ELR (cell line): ENCODE measurements around the gene GLIS2.

Experiments used
- DNase-seq: peaks from one replicate; pipeline ENCODE4 v3.0.0-alpha.2; 2015; ENCODE audit warnings: low read depth

The GLIS2 gene

DNA sequence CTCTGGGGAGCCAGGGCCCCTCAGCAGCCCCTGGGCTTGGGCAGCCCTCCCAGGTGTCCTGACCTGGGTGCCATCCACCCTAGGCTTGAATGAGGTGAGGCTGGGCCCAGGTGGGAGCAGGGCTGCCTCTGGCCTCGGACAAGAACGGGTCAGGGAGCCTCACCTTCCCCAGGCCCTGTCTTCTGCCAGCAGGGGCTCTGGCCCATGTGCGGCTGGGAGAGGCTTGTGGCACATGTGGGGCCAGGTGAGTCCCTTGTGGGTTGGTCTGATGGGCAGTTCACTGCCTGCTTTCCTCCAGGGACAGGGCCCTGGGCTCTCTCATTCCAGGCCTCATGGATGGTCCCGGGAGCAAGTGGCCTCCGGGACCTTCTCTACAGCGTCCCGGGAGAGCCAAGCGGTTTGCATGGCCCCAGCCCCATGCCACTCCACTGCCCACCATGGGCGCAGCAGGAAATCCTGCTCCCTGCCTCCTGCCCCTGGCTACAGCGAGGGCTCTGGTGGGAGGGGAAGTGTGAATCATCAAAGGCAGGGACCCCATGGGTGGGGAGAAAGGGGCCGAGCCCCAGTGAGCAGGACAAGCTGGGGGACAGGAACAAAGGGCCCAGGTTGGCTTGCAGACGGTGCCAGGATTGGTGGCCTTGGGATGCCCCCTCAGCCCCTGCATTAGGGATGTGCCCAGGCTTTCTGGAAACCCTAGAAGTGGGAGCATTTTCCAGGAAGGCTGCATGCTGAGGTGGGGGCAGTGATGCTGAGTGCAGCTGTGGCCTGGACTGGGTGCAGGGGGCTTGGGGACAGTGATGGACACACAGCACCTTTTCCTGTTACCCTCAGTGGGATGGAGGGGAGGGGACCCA, 68.0 kb downstream of the GLIS2 start:
- DNase-seq: no peak

DNA sequence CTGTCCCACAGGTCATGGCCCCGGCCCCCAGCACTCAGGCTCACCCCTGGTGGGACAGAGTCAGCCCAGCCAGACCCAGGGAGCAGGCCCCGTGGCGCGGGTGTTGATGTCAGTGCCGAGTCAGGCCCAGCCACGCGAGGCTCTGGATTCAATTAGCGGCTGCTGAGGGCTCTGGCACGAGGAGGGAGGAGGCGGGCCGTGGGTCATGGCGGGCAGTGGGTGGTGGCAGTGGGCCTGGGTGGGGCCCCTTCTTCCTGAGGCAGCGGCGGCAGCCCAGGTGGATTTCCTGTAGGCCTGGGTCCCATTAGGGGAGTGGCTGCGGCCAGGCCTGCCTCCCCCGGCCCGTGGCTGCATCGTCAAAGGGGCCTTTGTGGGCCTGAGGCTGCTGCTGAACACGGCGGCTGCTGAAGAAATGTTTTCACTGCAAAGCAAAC, 68.7 kb downstream of the GLIS2 start:
- no peak for DNase-seq

DNA sequence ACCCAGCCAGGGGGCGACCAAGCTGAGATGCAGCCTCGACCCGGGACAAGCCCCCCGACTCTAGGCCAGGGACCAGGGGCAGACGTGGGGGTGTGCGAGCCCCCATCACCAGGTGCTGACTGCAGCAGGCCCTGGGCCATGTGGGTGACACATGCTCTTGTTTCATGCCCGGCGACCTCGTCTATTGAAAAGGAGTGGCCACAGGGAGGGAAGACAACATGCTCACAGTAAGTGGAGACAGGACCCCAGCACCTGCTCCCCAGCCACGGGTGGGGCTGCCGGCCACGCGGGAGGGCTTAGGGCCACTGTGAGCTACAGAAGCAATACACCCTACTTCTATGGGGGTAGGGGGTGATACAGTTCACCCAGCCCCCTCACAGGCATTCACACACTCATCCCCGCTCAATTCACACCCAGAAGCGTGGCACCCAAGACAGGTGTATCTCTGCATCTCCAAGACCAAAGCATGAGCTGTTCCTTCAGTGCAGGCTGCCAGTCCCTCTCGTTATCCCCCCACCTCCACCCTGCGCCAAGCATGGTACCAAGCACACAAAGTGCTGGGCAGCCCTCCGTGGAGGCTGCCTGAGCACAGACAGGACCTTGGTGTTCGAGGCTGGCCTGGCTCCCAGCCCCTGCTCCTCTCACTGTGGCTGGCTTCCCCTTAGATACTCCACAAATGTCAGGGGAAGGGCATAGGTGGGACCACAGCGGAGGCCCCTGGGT, 69.4 kb downstream of the GLIS2 start:
- DNase-seq: no peak

DNA sequence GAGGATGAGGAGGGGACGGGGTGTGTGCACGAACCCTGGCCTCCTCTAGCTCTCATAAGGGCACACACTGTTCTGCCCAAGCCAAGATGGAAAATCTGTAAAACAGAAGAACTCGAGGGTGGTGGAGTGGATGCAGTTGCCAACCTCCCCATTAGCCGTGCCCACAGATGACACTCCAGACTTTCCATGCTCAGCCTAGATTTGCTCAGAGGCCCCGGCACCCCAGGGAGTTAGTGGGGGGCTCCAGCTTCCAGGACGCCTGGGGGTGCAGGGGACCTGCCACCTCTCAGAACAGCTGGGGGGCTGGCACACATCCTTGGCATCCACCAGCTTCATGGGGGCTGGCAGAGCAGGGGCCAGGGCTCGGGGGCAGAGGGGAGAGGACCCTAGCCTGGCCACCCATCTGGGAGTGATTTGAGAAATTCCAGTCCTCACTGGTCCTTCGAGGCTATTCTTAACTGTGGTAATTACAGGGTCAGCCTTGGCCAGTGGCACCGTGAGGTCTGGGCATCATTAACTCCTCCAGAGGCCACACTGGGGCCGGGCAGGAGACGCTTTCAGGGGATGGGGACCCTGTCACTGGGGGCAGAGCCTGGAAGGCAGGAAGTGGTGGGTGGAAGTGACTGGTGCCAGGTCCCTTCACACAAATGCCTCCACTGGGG, 70.1 kb downstream of the GLIS2 start:
- no peak for DNase-seq

DNA sequence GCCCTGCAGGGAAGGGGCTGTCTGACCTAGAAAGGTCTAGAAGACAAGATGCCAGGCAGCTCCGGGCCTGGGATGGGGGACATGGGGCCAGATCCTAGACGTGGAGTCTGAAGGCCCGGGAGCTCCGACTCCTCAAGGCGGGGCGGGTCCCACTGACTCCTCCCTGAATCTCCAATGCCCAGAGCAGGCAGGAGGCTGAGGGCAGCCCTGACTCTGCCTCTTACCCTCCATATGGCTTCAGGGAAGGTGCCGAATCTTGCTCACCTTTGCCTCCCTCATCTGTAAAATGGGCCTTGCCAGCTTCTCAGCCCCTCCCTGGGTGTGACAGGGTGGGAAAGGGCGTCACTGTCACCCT, 70.6 kb downstream of the GLIS2 start:
- DNase-seq: no peak

DNA sequence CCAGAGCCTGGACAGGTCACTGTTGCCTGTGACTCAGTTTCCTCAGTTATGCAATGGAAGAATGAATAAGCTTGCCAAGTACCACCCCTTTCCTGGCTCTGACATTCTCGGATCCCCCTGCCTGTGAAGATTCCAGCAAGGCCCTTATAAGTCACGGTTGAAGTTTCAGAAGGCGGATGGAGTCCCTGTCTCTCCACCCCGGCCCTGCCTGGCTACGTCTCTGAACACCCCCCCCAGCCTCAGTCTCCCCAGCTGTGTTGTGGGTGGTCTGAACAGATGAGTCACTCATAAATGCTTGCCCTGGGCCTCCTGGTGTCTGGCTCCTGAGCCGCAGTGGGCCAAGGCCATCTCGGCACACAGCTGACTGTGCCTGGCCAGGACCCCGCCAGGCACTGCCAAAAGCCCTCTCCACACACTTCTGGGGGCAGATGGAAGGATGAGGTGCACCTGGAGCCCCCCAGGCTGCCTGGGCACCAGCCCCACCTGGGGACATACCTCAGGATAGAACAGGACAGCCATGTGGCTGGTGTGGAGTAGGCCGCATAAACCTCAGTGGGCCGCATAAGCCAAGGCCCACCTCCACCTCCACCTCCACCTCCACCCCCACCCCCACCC, 71.2 kb downstream of the GLIS2 start:
- DNase-seq: peak; percentile 34

DNA sequence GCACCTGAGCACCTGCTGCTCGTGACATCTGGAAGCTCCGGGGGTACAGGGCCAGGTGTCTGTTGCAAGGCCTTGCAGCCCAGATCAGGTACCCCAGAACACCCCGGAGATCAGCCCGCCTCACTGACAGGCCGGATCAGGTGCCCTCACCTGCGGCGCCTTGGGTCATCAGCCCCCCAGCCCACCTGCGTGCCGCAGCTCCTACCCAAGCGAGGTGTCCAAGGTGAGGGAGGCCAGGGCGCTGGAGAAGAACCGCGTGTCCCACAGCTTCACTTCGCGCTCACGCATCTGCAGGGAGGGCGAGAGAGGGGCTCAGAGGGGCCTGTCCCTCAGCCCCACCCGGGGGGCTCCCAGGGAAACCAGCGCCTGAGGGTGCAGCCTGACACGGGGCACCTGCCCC, 71.9 kb downstream of the GLIS2 start:
- DNase-seq: no peak

DNA sequence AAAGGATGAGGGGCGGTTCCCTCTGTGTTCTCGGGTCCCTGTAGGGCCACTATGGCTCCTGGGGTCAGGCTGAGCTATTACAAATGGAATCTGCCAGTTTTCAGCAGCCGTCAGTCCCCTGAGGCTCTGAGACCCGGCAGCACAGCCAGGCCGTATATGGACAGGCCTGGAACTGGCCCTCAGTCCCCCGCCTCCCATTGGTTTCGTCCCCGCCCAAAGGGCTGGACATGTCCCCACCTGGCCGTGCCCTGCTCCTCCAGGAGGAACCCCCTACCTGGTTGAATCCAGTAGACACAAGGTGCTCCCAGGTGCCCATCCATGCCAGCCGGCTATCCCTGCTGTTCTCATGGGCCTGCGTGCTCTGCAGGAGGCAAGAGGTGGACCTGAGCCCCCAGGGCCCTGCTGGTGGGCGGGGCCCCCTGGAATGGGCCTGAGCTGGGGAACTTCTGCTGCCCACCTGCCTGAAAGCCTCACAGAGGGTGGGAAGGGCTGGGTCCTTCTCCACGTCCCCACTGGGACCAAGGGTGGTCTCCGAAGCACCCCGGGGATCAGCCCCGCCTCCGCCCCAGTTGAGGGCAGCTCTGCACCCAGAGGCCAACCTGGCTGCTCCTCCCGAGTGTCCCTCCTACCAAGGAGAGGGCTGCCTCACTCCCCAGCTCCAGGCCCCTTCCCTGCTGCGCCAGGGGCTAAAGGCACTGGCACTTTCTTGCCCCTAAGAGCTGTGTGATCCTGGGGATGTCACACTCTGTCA, 72.6 kb downstream of the GLIS2 start:
- DNase-seq: peak; percentile 56
